Right forelimb (tissue), 1 donor: ENCODE data around the gene OR10J5.
"Not testable (repeated sequence)": the region's sequence is repeated elsewhere in the genome, so short reads cannot be mapped to it uniquely, and the experiment has no call there.

Experiments used
- DNase-seq: peaks from one replicate; pipeline ENCODE4 v3.0.0-alpha.2; 2018

OR10J5 gene, protein sequence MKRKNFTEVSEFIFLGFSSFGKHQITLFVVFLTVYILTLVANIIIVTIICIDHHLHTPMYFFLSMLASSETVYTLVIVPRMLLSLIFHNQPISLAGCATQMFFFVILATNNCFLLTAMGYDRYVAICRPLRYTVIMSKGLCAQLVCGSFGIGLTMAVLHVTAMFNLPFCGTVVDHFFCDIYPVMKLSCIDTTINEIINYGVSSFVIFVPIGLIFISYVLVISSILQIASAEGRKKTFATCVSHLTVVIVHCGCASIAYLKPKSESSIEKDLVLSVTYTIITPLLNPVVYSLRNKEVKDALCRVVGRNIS

DNA sequence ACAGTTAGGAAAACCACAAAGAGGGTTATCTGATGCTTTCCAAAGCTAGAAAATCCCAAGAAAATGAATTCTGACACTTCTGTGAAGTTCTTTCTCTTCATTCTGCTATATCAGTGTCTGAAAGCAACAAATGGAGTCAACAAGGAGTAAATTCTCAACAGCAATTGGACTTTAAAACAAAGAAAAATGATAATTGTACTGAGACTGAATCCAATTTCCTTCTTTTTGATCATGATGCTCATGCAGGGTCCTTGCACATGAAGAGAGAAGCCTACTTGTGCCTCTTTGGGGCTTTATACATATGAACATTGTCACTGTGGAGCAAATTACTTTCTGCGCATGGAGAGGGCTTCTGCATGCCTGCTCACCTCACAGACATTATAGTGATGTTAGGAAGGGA, at the start of gene OR10J5:
Gene OR10J5, minus strand, starts transcription at position 101 of the 400 bp plus-strand sequence. Its CDS starts 0 bp downstream, at position 101.
- DNase-seq = no peak

- no peak for DNase-seq
These were observed 48.7 kb upstream of the OR10J5 start for GRCh38 chr1:159584536-159584935.

GRCh38 chr1:159581422-159581821, 45.6 kb upstream of the OR10J5 start:
- no peak for DNase-seq

GRCh38 chr1:159580340-159580739, 44.5 kb upstream of the OR10J5 start:
- no peak for DNase-seq

DNA sequence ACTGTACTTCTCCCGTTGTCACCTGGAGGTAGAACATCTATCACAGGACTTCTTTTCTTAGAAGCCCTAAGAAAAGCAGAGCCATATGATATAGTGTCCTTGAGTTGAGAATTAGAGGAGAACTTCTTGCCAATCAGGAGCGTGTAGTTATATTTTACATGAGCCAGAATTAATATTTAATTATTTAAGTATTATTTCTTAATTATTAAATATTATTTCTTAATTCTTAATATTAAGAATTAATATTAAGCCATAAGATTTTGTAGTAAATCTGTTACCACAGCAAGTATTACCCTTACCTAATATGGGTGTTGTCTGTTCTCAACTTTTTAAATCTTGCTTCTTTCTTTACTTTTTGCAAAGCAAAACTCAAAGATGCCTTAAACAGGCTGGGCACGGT, 41.6 kb upstream of the OR10J5 start:
- DNase-seq = no peak

DNA sequence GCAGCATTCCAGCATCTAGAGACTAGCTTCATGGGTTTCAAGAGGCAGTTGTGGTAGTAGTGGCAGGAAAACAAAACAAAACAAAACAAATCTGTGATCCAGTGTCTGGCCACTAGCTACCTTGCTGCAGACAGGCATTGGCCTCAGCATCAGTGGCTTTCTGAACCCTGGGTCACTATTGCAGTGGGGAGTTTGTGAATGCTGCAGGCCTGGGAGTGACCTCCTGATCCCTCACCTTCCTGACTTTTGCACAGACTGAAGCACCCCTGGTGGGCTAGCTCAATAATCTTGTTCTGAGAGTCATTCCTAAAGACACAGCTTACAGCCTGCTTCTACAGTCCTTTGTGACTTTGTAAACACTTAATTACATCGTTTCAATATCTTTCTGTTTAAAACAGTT, 26.9 kb upstream of the OR10J5 start:
- DNase-seq = no peak

DNA sequence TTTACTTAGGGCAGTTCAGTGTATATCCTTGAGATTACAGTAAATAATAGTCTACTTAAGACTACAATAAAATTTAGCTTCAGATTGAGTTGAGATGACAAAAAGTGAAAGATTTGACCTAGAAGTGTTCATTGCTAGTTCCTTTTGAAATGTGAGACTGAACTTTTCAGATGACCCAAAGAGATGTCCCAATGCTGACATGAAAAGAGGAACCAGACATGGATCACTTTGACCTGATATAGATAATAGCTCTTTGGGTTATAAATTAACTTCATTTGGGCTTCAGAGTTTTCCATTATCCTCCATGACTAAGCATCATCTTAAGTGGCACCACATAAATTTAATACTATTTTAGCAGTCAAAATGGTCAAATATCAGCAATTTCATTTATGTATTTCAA, 25.7 kb upstream of the OR10J5 start:
- no peak for DNase-seq

DNA sequence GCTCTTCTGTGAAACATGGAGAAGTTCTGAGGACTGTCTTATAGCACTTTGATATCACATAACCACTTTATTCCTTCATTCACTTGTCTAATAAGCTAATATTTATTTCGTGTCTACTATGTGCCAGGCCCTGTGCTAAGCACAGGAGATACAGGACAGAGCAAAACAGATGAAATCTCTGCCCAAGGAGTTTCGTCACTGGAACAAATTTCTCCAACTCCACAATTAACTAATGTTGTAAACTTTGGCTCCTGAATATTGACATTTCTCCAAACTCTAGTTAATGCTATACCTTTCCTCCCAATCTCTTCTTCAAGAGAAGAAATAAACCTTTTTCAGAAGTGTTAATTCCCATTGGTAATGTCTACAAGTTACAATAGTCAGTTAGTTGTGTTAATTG, 24.8 kb upstream of the OR10J5 start:
- DNase-seq = no peak

DNA sequence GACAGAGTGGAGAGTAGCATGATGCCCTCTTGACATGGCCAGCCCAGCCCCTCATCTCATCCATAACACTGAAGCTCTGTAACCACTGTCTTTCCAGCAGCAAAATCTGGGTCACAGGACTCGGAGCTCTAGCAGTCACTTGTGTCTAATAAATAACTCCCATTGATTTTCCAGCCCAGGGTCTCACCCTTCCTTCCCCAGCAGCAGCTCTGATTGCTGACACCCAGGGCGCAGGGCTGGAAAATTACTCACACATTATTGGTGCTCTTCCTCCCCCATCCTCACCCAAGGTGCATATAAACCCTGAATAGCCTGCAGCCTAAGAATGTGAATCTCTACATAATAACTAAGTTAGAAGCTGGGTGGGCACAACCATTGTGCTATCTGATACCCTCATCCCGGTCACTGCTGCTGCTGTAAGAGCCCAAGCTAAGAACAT, 21.1 kb upstream of the OR10J5 start:
- DNase-seq = no peak

- no peak for DNase-seq
These were observed 18.9 kb upstream of the OR10J5 start for GRCh38 chr1:159554696-159555095.

- no peak for DNase-seq
These were observed 18.5 kb upstream of the OR10J5 start for GRCh38 chr1:159554261-159554660.

- DNase-seq = no peak
These were observed 12.3 kb upstream of the OR10J5 start for GRCh38 chr1:159548126-159548525.

DNA sequence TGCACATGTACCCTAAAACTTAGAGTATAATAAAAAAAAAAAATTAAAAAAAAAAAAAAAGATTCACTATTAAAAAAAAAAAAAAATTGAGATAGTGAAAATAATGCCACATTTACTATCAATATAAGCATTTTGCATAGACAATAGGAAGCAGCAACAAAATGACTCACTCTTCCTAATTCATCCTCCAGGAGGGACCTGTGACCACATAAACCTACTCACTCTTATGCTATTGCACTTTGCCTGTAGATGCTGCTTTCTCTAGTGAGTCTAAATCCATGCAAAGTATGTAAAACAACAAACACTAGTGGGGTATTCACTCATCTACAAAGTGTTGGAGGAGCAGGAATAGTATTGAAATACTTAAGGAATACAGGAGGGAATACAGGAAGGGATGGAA, 2.9 kb downstream of the OR10J5 start:
- no peak for DNase-seq

DNA sequence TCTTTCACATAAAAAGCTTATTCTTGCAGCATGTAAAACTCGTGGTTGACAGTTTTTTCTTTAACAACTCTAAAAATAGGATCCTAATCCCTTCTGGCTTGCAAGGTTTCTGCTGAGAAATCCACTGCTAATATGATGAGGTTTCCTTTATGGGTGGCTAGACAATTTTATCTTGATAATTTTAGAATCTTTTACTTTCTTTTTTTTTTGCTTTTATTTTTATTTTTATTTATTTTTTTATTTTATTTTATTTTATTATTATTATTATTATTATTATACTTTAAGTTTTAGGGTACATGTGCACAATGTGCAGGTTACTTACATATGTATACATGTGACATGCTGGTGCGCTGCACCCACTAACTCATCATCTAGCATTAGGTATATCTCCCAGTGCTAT, 11.0 kb downstream of the OR10J5 start:
- not testable (repeated sequence) for DNase-seq

DNA sequence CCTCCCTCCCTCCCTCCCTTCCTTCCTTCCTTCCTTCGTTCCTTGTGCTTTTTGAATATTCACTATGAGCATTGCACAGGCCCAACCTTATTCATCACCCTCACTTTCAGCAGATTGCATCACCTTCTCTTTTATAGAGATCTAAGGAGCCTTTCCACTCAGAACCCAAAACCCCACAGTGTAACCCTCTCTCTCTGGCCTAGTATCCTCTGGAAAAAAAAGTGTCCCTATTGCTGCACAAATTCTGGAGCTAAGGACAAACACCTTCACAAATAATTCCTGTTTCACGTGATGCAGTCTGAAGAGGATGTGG, 25.6 kb downstream of the OR10J5 start:
- DNase-seq = no peak

DNA sequence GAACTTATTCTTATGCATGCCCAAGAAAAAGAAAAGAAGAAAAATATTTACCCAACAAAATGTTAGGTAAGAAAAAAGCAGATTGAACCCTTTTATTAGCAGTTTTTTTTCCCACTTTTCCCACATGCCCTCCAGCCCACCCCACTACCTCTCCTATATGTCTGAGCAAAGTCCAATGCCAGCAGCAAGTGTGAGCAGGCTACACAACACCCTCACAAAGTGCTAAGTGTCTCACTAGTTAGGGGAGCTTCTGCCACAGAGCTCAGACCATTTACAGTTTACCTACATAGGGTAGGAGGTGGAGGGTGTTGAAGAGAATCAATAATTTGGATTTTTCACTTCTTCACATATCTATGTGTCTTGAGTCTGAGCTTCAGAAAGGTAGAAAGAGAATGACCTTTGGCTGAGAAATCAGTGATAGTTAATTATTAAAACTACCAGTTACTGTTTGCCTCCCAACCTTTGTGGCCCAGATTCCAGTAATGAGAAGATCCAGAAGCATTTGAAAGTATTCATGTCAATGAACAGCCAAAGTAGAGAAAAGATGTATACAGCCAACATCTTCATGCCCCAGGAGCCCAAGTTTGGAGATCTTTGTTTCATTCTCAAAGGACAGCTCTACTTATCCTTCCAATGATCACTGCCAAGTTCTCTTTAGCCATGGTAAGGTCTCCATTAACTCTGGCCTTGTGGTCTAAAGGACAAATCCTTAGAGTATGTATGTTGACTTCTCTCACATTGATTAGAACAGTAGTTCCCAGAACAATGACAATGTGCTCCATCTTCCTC, 26.2 kb downstream of the OR10J5 start:
- DNase-seq = no peak

GRCh38 chr1:159508951-159509350, 26.9 kb downstream of the OR10J5 start:
- DNase-seq = no peak

DNA sequence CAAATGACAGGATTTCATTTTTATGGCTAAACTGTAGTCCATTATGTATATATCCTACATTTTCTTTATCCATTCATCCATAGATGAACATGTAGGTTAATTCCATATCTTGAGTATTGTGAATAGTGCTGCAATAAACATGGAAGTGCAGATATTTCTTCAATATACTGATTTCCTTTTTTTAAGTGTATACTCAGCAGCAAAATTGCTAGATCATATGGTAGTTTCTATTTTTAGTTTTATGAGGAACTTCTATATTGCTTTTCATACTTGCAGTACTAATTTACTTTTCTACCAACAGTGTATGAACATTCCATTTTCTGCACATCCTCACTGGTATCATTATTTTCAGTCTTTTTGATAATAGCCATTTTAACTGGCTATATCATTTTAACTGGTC, 30.1 kb downstream of the OR10J5 start:
- DNase-seq = no peak

- no peak for DNase-seq
These were observed 34.7 kb downstream of the OR10J5 start for GRCh38 chr1:159501082-159501481.

DNA sequence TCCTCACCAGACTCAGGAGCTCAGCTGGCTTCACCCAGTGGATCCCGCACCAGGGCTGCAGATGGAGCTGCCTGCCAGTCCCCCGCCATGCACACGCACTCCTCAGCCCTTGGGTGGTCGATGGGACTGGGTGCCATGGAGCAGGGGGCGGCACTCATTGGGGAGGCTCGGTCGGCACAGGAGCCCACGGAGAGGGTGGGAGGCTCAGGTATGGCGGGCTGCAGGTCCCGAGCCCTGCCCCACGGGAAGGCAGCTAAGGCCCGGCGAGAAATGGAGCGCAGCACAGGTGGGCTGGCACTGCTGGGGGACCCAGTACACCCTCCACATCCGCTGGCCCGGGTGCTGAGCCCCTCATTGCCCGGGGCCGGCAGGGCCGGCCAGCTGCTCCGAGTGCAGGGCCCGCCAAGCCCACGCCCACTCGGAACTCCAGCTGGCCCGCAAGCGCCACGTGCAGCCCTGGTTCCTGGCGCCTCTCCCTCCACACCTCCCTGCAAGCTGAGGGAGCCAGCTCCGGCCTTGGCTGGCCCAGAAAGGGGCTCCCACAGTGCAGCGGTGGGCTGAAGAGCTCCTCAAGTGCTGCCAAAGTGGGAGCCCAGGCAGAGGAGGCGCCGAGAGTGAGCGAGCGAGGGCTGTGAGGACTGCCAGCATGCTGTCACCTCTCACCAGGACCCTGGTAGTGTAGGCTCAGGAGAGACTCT, 41.1 kb downstream of the OR10J5 start:
- not testable (repeated sequence) for DNase-seq

DNA sequence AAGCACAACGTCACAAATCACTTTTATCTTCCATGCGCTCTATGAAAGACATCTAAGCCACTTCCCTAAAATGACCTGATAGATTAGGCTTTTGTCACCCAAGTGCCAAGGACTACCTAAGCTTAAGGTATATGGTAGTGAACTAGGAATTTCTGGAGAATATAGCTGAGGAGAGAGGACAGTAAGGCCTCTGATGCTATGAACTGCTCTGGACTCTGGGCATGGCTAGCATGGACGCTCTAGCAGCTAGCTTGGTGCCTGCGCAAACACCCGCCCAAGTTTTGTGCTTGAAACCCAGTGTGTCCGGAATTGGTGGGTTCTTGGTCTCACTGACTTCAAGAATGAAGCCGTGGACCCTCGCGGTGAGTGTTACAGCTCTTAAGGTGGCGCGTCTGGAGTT, 42.5 kb downstream of the OR10J5 start:
- DNase-seq = no peak

- DNase-seq = no peak
These were observed 43.1 kb downstream of the OR10J5 start for GRCh38 chr1:159492575-159493323.
